Subcutaneous adipose tissue (tissue), 4 donors: ENCODE data around the gene FAM83B. TPM values are rescaled to one million over a fixed set of nuclear protein-coding genes. Genes with fewer than 3 reads are reported as not detected.

Experiments used
- total RNA-seq, 4 donors: library from RNA; depleted of rRNA; stranded (reverse); fragments of >200 nt; gene quantifications; one replicate each; pipeline ENCODE4 v1.1.0, GENCODE V29; 2016
- TF ChIP-seq, protein P1 (sequence below): fragments of 450-650 bp; IDR thresholded peaks from one replicate; pipeline ENCODE4 v1.5.1; 2016; ENCODE audit warnings: low read depth, mild to moderate bottlenecking, control low read depth, antibody characterized with exemption, moderate library complexity

Gene FAM83B
- total RNA-seq, 4 donors from 2014 or later, result not detected

DNA sequence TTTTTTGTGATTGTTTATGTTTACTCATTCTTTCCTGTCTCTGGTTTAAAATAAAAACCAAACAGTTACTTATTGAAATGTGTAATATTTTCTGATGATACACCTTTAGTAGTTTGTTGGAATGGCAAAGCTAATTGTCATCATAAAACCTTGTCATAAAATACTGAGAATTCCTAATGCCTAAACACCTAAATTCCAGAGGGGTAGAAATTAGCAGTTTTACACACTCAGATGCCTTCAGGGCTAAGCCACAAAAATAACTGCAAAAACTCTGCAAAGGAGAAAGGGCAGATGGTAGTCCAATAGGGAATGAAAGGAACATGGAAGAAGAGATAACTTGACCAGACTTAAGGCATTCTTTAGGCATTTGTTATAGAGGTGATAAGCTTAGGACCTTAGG lies 30.3 kb downstream of the FAM83B start:
- TF ChIP-seq, protein P1, sequence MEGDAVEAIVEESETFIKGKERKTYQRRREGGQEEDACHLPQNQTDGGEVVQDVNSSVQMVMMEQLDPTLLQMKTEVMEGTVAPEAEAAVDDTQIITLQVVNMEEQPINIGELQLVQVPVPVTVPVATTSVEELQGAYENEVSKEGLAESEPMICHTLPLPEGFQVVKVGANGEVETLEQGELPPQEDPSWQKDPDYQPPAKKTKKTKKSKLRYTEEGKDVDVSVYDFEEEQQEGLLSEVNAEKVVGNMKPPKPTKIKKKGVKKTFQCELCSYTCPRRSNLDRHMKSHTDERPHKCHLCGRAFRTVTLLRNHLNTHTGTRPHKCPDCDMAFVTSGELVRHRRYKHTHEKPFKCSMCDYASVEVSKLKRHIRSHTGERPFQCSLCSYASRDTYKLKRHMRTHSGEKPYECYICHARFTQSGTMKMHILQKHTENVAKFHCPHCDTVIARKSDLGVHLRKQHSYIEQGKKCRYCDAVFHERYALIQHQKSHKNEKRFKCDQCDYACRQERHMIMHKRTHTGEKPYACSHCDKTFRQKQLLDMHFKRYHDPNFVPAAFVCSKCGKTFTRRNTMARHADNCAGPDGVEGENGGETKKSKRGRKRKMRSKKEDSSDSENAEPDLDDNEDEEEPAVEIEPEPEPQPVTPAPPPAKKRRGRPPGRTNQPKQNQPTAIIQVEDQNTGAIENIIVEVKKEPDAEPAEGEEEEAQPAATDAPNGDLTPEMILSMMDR, result no peak

GRCh38 chr6:54877713-54878317 lies 31.2 kb downstream of the FAM83B start:
- TF ChIP-seq, protein P1, result no peak

DNA sequence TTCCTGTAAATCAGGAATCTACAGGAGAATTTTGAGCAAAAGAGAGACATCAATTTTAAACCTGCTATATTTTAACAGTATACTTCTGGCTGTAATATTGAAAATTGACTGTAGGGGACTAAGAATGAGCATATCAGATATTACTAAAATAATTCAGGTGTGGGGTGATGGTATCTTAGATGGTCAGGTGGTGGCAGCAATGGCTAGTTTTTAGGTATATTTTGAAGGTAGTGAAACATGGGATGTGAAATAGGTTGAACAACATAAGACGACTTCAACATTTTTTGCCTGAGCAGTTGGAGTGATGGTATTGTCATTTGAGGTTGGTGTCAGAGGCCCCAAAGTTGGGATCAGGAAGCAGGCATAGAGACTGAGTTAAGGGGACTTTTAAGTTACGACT lies 32.1 kb downstream of the FAM83B start:
- TF ChIP-seq, protein P1, result no peak

DNA sequence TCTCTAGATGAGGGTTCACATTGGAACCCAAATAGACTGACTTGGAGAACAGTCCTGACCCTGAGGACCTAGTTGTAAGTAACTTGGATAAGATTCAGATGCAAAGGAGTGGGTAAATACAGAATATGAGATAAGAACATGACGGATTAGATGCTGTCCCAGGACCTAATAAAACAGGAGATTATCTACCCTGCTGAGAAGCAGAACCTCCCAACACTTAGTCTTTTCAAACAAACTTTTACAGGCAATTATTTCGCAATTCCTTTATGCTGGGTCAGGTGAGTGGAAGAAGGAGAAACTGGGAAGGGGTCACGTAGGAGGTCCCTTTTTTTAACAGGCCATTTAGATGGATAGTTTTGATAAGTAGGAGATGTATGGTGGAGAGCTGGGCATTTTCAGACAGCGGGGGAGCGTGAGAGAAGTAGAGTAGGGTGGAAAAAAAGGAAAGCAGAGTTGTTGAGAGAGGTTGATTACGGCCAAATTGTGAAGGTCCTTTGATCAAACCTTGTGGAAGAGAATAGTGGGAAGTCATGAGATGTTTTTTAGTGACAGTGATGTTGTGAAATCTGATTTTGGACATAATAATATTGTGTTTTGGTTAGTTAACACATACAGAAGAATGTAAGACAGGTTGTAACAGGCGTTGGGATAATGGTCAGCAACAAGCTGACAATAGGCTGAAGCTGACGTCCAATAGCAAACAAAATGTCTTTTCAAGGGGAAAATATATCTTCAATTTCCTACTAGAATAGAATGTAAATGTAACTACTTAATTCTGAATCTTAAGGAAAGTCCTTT lies 32.8 kb downstream of the FAM83B start:
- TF ChIP-seq, protein P1, result no peak

DNA sequence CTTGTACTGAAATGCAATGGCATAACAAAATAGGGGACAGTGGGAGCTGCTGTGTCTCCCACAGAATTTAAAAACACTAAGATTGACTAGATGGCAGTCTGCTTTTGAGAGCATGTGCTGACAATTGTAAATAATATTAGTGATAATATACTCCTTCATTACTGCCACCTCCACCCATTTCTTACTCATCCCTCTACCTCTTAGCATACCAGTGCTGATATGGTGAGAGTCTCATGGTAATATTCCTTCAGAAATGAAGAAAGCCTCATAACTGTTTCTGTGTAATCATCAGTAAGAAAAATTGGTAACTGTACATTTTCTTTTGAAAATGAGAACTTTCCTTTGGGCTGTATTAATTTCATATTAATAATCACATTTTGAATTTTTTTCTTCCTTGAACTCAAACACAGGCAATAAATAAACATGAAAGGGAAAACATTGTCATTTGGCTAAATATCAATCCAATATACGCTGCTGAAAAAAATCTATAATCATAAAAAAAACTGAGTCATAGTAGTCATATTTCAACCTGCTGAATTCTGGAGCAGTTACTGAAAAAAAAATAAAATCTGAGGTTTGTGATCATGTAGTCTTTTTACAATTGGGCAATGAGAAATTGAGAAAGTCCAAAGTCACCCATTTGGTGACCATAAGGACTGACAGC lies 34.6 kb downstream of the FAM83B start:
- TF ChIP-seq, protein P1, result no peak

- TF ChIP-seq, protein P1, result no peak
Measured at GRCh38 chr6:54886932-54887584, 40.5 kb downstream of the FAM83B start.

- TF ChIP-seq, protein P1, result no peak
Measured at GRCh38 chr6:54891536-54891935, 45.0 kb downstream of the FAM83B start.
